Stimulated activated CD4-positive, alpha-beta T cell treated with anti-CD3 and anti-CD28 coated beads, Interleukin-2, amount 100 ng/mL, for 48 hours (primary cell): ENCODE measurements around the gene CD200R1.

Experiments
- DNase-seq, 2 donors: peaks; one replicate each; pipeline ENCODE4 v3.0.0-alpha.2; 2020

CD200R1 gene

DNA sequence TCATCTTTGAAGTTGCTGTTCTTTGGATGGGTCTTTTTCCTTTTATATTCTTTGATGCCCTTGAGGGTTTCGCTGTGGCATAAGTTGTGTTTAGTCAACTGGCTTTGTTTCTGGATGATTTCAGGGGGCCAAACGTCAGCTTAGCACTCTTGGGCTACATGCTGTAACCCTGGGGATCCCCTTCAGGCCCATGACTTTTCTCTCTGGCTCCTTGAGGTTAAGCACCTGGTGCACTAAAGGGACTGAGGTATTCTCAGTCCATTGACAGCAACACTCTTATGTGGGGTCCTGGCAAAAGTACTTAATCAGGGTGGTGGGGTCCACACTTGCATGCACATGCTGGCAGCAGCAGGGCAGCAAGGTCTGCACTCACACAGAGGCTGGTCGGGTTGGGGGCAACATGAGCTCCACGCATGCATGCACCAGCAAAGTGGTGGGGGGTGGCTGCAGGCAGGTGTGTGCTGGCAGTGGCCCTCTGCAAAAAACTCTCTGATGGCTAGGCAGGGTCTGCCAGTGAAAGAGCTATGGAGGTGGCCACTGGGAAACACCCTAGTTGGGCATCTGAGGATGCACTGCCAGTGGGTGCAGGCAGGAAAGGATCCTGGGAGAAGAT, 90.1 kb downstream of the CD200R1 start:
- DNase-seq = no peak

GRCh38 chr3:112881891-112882290, 93.0 kb downstream of the CD200R1 start:
- DNase-seq = no peak

DNA sequence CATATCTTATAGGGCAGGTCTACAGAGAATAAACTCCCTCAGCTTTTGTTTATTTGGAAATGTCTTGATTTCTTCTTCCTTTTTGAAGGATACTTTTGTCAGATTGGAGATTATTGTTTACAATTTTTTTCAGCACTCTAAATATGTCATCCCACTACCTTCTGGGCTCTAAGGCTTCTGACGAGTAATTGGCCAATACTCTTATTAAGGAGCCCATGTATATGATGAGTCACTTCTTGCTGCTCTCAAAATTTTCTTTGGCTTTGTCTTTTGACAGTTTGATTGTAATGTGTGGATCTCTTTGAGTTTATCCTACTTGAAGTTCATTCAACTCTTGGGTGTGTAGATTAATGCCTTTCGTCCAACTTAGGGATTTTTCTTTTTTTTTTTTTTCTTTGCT, 99.3 kb downstream of the CD200R1 start:
- no peak for DNase-seq

- no peak for DNase-seq
Measured at GRCh38 chr3:112874725-112875124, 100.2 kb downstream of the CD200R1 start.

DNA sequence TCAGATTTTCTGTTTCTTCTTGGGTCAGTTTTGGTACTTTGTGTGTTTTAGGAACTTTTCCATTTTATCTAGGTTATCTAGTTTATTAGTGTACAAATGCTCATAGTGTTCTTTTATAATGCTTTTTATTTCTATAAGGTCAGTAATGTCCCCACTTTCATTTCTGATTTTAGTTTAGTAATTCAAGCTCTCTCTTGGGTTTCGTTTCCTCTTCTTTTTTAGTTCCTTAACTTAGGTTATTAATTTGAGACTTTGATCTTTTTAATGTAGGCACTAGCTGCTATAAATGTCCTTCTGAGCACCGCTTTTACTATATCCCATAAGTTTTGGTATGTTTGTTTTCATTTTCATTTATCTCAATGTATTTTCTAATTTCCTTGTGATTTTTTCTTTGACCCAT, 101.3 kb downstream of the CD200R1 start:
- no peak for DNase-seq

- DNase-seq = no peak
Measured at GRCh38 chr3:112871735-112872134, 103.2 kb downstream of the CD200R1 start.
